22Rv1 (cell line): Measurements from ENCODE around the gene HAUS3.
"Not testable (repeated sequence)": the region's sequence is repeated elsewhere in the genome, so short reads cannot be mapped to it uniquely, and the experiment has no call there.

Experiments
- H3K27ac ChIP-seq: fragments of 450-650 bp; 2 replicates; pipeline ENCODE4 v1.5.1; 2017
- CTCF ChIP-seq: fragments of 450-650 bp; IDR thresholded peaks from 2 replicates; pipeline ENCODE4 v1.5.1; 2017; ENCODE audit warnings: mild to moderate bottlenecking
- ZFX ChIP-seq: fragments of 450-650 bp; IDR thresholded peaks from 2 replicates; pipeline ENCODE4 v1.6.1; 2017; ENCODE audit warnings: antibody characterized with exemption, borderline replicate concordance

Gene HAUS3

GRCh38 chr4:2236944-2237666 is 4.8 kb downstream of the HAUS3 start:
- TF ChIP-seq ZFX: no peak
- TF ChIP-seq CTCF: no peak
- H3K27ac ChIP-seq: no peak overlapping the region

GRCh38 chr4:2231082-2231481 is 10.8 kb downstream of the HAUS3 start:
- TF ChIP-seq ZFX (no peak), CTCF (no peak)
- no peak overlapping the region for H3K27ac ChIP-seq

GRCh38 chr4:2226261-2226660 is 15.7 kb downstream of the HAUS3 start:
- no peak overlapping the region for H3K27ac ChIP-seq
- no peak for TF ChIP-seq ZFX
- no peak for TF ChIP-seq CTCF

- no peak for TF ChIP-seq CTCF
- no peak for TF ChIP-seq ZFX
- peak overlapping the region; percentile 60 for H3K27ac ChIP-seq
These were observed 19.1 kb downstream of the HAUS3 start for GRCh38 chr4:2222838-2223237.

GRCh38 chr4:2221378-2221777 is 20.5 kb downstream of the HAUS3 start:
- H3K27ac ChIP-seq: not testable (repeated sequence)

GRCh38 chr4:2220016-2220630 is 21.8 kb downstream of the HAUS3 start:
- peak; percentile 92 for TF ChIP-seq CTCF
- TF ChIP-seq ZFX: no peak
- H3K27ac ChIP-seq: no peak overlapping the region

- no peak overlapping the region for H3K27ac ChIP-seq
- no peak for TF ChIP-seq ZFX
- no peak for TF ChIP-seq CTCF
These were observed 22.6 kb downstream of the HAUS3 start for GRCh38 chr4:2219233-2219760.

- no peak for TF ChIP-seq ZFX
- no peak for TF ChIP-seq CTCF
These were observed 23.5 kb downstream of the HAUS3 start for GRCh38 chr4:2218436-2218835.

More at GRCh38 chr4:2218436-2218835, 23.5 kb downstream of the HAUS3 start:
- H3K27ac ChIP-seq: no peak overlapping the region
